ENCODE results near the gene TMEM229B. TPM values are rescaled to one million over a fixed set of nuclear protein-coding genes. Genes with fewer than 3 reads are reported as not detected.

The TMEM229B gene
- total RNA-seq, 2 donors from 2014 or later, result 1.1 to 1.5 TPM

DNA sequence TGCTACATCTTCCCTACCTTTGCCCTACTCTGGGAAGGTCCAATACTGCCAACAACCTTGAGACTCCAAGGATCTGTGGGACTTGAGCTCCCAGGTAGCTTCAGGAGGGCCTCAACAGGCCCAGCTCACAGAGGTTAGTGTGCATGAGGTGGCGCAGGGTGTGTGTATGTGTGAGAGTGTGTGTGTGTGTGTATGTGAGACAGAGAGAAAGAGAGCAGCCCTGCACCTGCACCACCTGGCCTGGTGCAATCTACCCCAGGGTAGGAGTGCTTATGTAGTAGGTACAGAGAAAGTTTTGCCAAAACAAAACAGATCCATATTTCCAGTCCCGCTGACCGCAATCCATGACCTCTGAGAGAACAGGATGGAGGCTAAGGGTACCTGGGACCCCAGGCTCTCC is 24.6 kb downstream of the TMEM229B start:
- no peak overlapping the region for H3K27ac Mint-ChIP-seq
- peaks cover 40% of the 10 kb centered on the region for H3K4me1 Mint-ChIP-seq
- no peak overlapping the region for H3K4me3 Mint-ChIP-seq
- H3K4me3 ChIP-seq (ENCODE audit: low read length), result no peak overlapping the region
- H3K9me3 ChIP-seq (ENCODE audit: control insufficient read depth, low read length), result no peaks in the 10 kb centered on the region
- H3K4me1 ChIP-seq (ENCODE audit: control insufficient read depth, insufficient read depth, low read length), result no peaks in the 10 kb centered on the region
- no peaks in the 10 kb centered on the region for H3K9me3 Mint-ChIP-seq
- H3K27ac ChIP-seq (ENCODE audit: low read depth, low read length), result no peak overlapping the region
- H3K27me3 Mint-ChIP-seq (ENCODE audit: insufficient read depth), result no peaks in the 10 kb centered on the region
- no peaks in the 10 kb centered on the region for H3K27me3 ChIP-seq (ENCODE audit: control insufficient read depth, insufficient read depth, low read length, poor library complexity, severe bottlenecking)
- TF ChIP-seq, protein P1, sequence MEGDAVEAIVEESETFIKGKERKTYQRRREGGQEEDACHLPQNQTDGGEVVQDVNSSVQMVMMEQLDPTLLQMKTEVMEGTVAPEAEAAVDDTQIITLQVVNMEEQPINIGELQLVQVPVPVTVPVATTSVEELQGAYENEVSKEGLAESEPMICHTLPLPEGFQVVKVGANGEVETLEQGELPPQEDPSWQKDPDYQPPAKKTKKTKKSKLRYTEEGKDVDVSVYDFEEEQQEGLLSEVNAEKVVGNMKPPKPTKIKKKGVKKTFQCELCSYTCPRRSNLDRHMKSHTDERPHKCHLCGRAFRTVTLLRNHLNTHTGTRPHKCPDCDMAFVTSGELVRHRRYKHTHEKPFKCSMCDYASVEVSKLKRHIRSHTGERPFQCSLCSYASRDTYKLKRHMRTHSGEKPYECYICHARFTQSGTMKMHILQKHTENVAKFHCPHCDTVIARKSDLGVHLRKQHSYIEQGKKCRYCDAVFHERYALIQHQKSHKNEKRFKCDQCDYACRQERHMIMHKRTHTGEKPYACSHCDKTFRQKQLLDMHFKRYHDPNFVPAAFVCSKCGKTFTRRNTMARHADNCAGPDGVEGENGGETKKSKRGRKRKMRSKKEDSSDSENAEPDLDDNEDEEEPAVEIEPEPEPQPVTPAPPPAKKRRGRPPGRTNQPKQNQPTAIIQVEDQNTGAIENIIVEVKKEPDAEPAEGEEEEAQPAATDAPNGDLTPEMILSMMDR (conservative IDR thresholded peaks at IDR 0.05), result no peak
- no peaks in the 10 kb centered on the region for H3K36me3 ChIP-seq (ENCODE audit: control insufficient read depth, insufficient read depth, low read length)
- no peak overlapping the region for H3K9ac ChIP-seq (ENCODE audit: extremely low read depth, low read length, poor library complexity, severe bottlenecking)
- WGBS, 2 experiments (ENCODE audit: insufficient coverage in 1 of 2, insufficient read length in 1 of 2), result 92 to 100% methylated on average over 2 to 3 of the region's 3 CpGs
- no peak for DNase-seq
- no peaks in the 10 kb centered on the region for H3K36me3 Mint-ChIP-seq (ENCODE audit: low read depth)

DNA sequence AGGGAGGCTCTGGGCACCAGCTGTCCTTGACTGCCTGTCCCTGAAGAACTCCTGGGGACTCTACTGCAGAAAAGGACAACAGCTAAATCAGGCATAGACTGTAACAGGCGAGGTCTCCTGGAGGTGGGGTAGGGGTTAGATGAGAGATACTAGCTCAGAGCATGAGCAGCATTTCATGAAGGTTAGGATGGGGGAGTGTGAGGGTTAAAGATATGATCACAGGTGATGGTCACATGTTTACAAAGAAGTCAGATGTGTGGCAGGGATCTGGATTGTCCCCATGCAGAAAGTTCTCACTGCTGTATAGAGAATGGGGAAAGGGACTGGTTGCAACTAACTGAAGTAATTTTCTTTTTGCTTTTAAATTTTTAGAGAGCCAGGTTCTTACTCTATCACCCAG is 26.5 kb downstream of the TMEM229B start:
- Histone ChIP-seq H3K9ac (ENCODE audit: extremely low read depth, low read length, poor library complexity, severe bottlenecking) (no peak overlapping the region), H3K27me3 (ENCODE audit: control insufficient read depth, insufficient read depth, low read length, poor library complexity, severe bottlenecking) (no peaks in the 10 kb centered on the region), H3K4me1 (ENCODE audit: control insufficient read depth, insufficient read depth, low read length) (no peaks in the 10 kb centered on the region), H3K9me3 (ENCODE audit: control insufficient read depth, low read length) (no peaks in the 10 kb centered on the region), H3K4me3 (ENCODE audit: low read length) (no peak overlapping the region), H3K27ac (ENCODE audit: low read depth, low read length) (no peak overlapping the region), H3K36me3 (ENCODE audit: control insufficient read depth, insufficient read depth, low read length) (no peaks in the 10 kb centered on the region)
- Mint-ChIP-seq H3K27me3 (ENCODE audit: insufficient read depth) (no peaks in the 10 kb centered on the region), H3K9me3 (no peaks in the 10 kb centered on the region), H3K36me3 (ENCODE audit: low read depth) (no peaks in the 10 kb centered on the region), H3K27ac (no peak overlapping the region), H3K4me3 (no peak overlapping the region), H3K4me1 (peaks cover 41% of the 10 kb centered on the region)
- TF ChIP-seq, protein P1 (conservative IDR thresholded peaks at IDR 0.05), result no peak
- DNase-seq, result peak; percentile 39
- 85% methylated on average over 1 of the region's 1 CpG; no CpG with 5 or more reads in 1 of the 2 experiments for WGBS, 2 experiments (ENCODE audit: insufficient coverage in 1 of 2, insufficient read length in 1 of 2)

DNA sequence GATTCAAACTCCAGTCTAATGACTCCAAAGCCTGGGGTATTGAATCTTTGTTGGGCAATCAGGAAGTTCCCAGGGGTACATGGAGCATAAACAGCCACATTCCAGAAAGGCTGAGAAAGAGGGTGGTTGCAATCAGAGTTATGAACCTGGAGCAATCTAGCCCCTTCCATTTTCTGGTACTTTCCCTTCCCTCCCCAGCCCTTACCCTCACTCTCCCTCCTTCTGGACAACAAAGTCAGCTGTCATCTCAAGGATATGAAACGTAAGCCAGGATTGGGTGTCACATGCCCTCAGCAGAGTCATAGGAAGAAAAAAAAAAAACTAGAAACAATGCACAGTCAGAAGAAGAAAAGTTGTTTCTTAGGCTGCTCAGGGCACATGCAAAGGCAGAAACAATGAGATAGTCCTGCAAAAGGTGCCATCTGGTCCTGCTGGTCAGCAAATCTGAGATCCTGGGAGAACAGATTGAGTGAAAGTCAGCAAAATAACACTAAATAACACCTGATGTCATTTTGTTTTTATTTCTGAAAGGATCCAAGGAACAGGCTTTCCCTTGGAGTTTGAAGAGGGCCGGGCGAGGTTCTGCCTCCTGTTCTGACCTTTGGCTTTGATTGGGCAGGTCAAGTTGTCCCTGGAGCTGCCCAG is 27.1 kb downstream of the TMEM229B start:
- Mint-ChIP-seq H3K27ac (peak overlapping the region; percentile 38), H3K36me3 (ENCODE audit: low read depth) (no peaks in the 10 kb centered on the region), H3K4me3 (no peak overlapping the region), H3K9me3 (no peaks in the 10 kb centered on the region), H3K27me3 (ENCODE audit: insufficient read depth) (no peaks in the 10 kb centered on the region), H3K4me1 (peaks cover 41% of the 10 kb centered on the region)
- Histone ChIP-seq H3K27ac (ENCODE audit: low read depth, low read length) (no peak overlapping the region), H3K4me3 (ENCODE audit: low read length) (no peak overlapping the region), H3K9ac (ENCODE audit: extremely low read depth, low read length, poor library complexity, severe bottlenecking) (no peak overlapping the region), H3K36me3 (ENCODE audit: control insufficient read depth, insufficient read depth, low read length) (no peaks in the 10 kb centered on the region), H3K4me1 (ENCODE audit: control insufficient read depth, insufficient read depth, low read length) (no peaks in the 10 kb centered on the region), H3K27me3 (ENCODE audit: control insufficient read depth, insufficient read depth, low read length, poor library complexity, severe bottlenecking) (no peaks in the 10 kb centered on the region), H3K9me3 (ENCODE audit: control insufficient read depth, low read length) (no peaks in the 10 kb centered on the region)
- TF ChIP-seq, protein P1 (conservative IDR thresholded peaks at IDR 0.05), result no peak
- WGBS, 2 experiments (ENCODE audit: insufficient coverage in 1 of 2, insufficient read length in 1 of 2), result 90 to 93% methylated on average over 2 to 3 of the region's 3 CpGs
- peak; percentile 31 for DNase-seq
